ENCODE data around the gene LCOR.
A peak's percentile ranks its signal among the peaks of the same experiment; 100 is the strongest.
"Not testable (repeated sequence)": the region's sequence is repeated elsewhere in the genome, so short reads cannot be mapped to it uniquely, and the experiment has no call there.

LCOR gene

DNA sequence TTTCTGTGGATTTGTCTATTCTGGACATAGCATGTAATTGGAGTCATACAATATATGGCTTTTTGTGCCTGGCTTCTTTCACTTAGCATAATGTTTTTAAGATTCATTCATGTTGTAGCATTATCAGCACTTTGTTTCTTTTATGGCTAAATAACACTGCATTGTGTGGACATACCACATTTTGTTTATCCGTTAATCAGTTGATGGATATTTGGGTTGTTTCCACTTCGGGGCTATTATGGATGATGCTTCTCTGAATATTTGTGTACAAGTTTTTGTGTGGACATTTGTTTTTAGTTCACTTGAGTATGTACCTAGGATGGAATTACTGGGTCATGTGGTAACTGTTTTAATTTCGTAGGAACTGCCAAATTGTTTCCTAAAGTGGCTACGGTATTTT, 6.4 kb downstream of the LCOR start:
- H3K4me3 ChIP-seq (ENCODE audit: control insufficient read depth, low read depth, low read length), result no peak overlapping the region
- no peak for DNase-seq (ENCODE audit: low read depth)
- TF ChIP-seq, protein P1, sequence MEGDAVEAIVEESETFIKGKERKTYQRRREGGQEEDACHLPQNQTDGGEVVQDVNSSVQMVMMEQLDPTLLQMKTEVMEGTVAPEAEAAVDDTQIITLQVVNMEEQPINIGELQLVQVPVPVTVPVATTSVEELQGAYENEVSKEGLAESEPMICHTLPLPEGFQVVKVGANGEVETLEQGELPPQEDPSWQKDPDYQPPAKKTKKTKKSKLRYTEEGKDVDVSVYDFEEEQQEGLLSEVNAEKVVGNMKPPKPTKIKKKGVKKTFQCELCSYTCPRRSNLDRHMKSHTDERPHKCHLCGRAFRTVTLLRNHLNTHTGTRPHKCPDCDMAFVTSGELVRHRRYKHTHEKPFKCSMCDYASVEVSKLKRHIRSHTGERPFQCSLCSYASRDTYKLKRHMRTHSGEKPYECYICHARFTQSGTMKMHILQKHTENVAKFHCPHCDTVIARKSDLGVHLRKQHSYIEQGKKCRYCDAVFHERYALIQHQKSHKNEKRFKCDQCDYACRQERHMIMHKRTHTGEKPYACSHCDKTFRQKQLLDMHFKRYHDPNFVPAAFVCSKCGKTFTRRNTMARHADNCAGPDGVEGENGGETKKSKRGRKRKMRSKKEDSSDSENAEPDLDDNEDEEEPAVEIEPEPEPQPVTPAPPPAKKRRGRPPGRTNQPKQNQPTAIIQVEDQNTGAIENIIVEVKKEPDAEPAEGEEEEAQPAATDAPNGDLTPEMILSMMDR (conservative IDR thresholded peaks at IDR 0.05; ENCODE audit: control insufficient read depth, insufficient read depth, low read depth, low read length), result no peak

DNA sequence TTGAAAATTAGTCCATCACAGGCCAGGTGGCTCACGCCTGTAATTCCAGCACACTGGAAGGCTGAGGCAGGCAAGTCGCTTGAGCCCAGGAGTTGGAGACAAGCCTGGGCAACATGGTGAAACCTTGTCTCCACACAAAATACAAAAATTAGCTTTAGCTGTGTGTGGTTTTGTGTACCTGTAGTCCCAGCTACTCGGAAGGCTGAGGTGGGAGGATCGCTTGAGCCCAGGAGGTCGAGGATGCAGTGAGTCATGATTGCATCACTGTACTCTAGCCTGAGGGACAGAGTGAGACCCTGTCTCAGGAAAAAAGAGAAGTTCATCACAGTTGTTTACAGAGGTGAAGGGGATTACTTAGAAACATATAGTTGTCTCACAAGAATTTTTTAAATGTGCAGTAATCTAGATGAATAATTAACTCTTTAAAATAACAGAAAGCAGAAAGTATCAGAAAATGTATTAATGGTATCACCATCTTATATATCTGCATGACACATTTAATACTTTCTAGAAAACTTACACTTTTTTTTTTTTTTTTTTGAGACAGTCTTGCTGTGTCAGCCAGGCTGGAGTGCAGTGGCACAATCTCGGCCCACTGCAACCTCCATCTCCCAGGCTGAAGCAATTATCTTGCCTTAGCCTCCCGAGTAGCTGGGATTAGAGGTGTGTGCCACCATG, 8.9 kb downstream of the LCOR start:
- TF ChIP-seq, protein P1 (conservative IDR thresholded peaks at IDR 0.05; ENCODE audit: control insufficient read depth, insufficient read depth, low read depth, low read length), result no peak
- no peak overlapping the region for H3K4me3 ChIP-seq (ENCODE audit: control insufficient read depth, low read depth, low read length)
- peak; percentile 46 for DNase-seq (ENCODE audit: low read depth)

DNA sequence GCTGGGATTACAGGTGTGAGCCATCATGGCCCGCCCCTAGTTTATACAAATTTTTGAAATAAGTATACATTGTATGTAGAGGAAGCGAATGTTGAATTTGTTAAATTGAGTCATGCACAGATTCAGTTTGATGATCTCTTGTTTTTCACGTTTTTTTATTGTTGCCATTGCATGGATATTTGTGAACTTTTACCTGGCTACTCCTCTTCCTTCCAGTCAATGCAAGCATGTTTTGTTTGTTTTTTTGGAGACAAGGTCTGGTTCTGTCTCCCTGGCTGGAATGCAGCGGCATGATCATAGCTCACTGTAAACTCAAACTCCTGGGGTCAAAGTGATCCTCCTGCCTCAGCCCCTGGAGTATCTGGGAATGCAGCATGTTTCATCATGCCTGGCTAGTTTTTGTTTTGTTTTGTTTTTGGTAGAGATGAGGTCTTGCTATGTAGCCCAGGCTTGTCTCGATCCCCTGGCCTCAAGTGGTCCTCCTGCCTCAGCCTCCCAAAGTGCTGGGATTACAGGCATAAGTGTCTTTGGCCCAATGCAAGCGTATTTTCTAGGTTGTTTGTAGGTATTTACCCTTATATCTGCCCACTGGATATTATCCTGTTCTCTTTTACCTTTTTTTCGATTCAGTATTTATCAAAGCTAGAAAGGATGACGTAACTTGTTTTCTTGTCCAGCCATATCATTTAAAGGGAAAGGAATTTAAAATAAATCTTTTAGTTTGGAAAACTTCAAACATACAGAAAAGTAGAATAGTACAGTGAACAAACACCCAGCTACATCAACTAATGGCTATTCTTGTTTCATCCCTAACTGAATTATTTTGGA, 11.0 kb downstream of the LCOR start:
- DNase-seq (ENCODE audit: low read depth), result no peak

DNA sequence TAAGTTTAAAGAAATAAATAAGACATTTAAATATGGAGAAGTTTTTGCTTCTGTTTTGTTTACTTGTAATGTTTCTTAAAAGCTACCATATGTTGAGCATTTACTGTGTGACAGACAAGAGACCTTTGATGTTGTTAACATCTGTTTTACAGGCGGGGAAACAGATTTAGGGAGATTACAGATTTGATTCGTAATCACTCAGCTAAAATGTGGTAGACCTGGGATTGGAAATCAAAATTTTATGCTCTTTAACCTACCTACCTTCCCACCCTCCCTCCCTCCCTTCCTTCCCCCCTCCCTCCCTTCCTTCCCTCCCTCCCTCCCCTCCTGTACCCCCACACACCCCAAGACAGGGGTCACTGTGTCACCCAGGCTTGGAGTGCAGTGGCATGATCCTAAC, 11.7 kb downstream of the LCOR start:
- DNase-seq (ENCODE audit: low read depth), result no peak
- H3K4me3 ChIP-seq (ENCODE audit: control insufficient read depth, low read depth, low read length), result no peak overlapping the region
- TF ChIP-seq, protein P1 (conservative IDR thresholded peaks at IDR 0.05; ENCODE audit: control insufficient read depth, insufficient read depth, low read depth, low read length), result no peak

More for the DNA sequence above, 11.0 kb downstream of the LCOR start:
- TF ChIP-seq, protein P1 (conservative IDR thresholded peaks at IDR 0.05; ENCODE audit: control insufficient read depth, insufficient read depth, low read depth, low read length), result no peak
- no peak overlapping the region for H3K4me3 ChIP-seq (ENCODE audit: control insufficient read depth, low read depth, low read length)

DNA sequence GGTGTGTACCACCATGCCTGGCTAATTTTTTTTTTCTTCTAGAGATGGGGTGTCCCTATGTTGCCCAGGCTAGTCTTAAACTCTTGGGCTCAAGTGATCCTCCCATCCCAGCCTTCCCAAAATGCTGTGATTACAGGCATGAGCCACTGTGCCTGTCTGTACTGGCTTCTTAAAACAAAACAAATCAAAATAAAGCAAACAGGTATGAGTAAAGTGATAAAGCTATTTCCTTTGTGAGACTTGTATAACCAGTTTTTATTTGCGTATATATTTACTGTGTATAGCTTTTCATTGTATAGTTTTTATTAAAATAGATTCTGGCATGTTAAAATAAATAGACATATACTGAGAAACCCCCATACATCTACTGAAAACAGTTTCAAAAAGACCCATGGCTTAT, 14.3 kb downstream of the LCOR start:
- TF ChIP-seq, protein P1 (conservative IDR thresholded peaks at IDR 0.05; ENCODE audit: control insufficient read depth, insufficient read depth, low read depth, low read length), result no peak
- no peak overlapping the region for H3K4me3 ChIP-seq (ENCODE audit: control insufficient read depth, low read depth, low read length)
- no peak for DNase-seq (ENCODE audit: low read depth)

DNA sequence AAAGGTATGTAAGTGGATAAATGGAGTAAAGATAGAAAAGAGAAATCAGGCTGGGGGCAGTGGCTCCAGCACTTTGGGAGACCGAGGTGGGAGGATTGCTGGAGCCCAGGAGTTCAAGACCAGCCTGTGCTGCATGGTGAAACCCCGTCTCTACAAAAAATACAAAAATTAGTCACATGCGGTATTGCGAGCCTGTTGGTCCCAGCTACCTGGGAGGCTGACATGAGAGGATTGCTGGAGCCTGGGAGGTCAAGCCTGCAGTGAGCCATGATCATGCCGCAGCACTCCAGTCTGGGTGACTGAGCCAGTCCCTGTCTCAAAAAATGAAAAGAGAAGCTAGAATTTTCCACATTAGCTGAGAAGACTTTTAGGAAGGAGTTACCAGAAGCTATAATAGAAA, 14.8 kb downstream of the LCOR start:
- H3K4me3 ChIP-seq (ENCODE audit: control insufficient read depth, low read depth, low read length), result no peak overlapping the region
- no peak for DNase-seq (ENCODE audit: low read depth)
- TF ChIP-seq, protein P1 (conservative IDR thresholded peaks at IDR 0.05; ENCODE audit: control insufficient read depth, insufficient read depth, low read depth, low read length), result no peak

DNA sequence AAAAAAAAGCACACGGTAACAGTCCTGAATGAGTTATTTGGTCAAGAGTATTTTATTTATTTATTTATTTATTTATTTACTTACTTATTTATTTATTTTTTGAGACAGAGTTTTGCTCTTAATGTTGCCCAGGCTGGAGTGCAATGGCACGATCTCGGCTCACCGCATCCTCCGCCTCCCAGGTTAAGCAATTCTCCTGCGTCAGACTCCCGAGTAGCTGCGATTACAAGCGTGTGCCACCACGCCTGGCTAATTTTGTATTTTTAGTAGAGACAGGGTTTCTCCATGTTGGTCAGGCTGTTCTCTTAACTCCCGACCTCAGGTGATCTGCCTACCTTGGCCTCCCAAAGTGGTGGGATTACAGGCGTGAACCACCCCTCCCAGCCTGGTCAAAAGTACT, 15.3 kb downstream of the LCOR start:
- not testable (repeated sequence) for H3K4me3 ChIP-seq (ENCODE audit: control insufficient read depth, low read depth, low read length); DNase-seq (ENCODE audit: low read depth)

Measured in fibroblast of mammary gland (primary cell).